ENCODE measurements around the gene ZNF79. TPM values are rescaled to one million over a fixed set of nuclear protein-coding genes. Genes with fewer than 3 reads are reported as not detected.

ZNF79 gene
- total and polyA plus RNA-seq, 2 of the 8 experiments (the other 6 are each of a cell fraction or from before 2014, with no cell fraction given) = 2.4 to 7.4 TPM

DNA sequence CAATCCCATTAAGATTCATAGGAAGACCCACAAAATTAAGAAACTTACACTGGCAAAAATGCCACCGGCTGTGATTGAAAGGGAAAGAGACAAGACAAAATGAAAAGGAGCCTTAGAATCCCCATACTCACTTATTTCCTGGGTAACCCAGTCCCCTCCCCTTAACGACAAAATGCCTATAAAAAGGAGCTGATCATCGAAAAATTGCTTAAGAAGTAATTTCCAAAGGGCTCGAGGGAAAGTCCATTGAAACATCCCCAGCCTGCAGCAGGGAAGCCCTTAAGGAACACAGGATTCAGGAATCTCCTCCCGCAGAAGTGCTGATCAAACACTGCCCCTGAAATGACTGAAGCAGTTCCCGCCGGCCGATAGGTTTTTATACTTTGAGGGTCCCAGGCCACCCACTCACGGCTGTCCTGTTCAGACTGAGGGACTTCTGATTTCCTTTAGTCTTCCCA, 677 bp upstream of the ZNF79 start:
- peak overlapping the region; percentile 87 to 96 (median 94) for H3K4me3 ChIP-seq (ENCODE audit: extremely low read depth in 1 of 4, insufficient read depth in 2 of 4, low read depth in 3 of 4, low read length in 4 of 4)
- H3K27me3 ChIP-seq (replicated peaks in 1 of 4; ENCODE audit: control insufficient read depth in 3 of 4, extremely low read depth in 1 of 4, insufficient read depth in 3 of 4, low read length in 3 of 4) = no peaks in the 10 kb centered on the region
- 0 out of 2 replicates have a peak, but pooled peaks have one; percentile 9 for TF ChIP-seq SP1 (IDR thresholded peaks at IDR 0.05; ENCODE audit: low read depth, low read length)
- TF ChIP-seq RBBP5 (IDR thresholded peaks at IDR 0.05; ENCODE audit: borderline replicate concordance, low read depth, low read length) = no peak
- peak overlapping the region; percentile 66 to 90 (median 88) for H3K9ac ChIP-seq (replicated peaks in 1 of 4; ENCODE audit: extremely low read depth in 1 of 4, low read depth in 3 of 4, low read length in 3 of 4)
- H4K20me1 ChIP-seq (replicated peaks in 1 of 2; ENCODE audit: control insufficient read depth in 1 of 2, insufficient read depth in 2 of 2, low read length in 2 of 2) = peaks cover 0 to 6% of the 10 kb centered on the region in 2 experiments
- peak overlapping the region; percentile 17 for H3K56ac ChIP-seq (replicated peaks; ENCODE audit: insufficient read length, low read depth, low read length)
- no peak for DNase-seq (ENCODE audit: low read depth in 1 of 2, low spot score in 2 of 2)
- no peak overlapping the region for H2BK20ac ChIP-seq (ENCODE audit: low read length)
- H4K8ac ChIP-seq (ENCODE audit: extremely low read depth, insufficient read depth, low read length) = peak overlapping the region; percentile 63
- no peak overlapping the region for H2AK5ac ChIP-seq (ENCODE audit: low read depth, low read length)
- H2BK5ac ChIP-seq (ENCODE audit: low read depth, low read length) = peak overlapping the region; percentile 93
- peaks cover 0 to 12% (median 6%) of the 10 kb centered on the region in 4 experiments; a peak in 5 of 7 replicates for H3K4me1 ChIP-seq (replicated peaks in 1 of 4; ENCODE audit: control insufficient read depth in 3 of 4, insufficient read depth in 4 of 4, low read length in 3 of 4)
- peak overlapping the region; percentile 94 for H3K27ac ChIP-seq (ENCODE audit: low read depth, low read length)
- 9% methylated on average over 9 of the region's 9 CpGs; no CpG with 5 or more reads in 1 of the 2 experiments for WGBS, 2 experiments (ENCODE audit: extremely low coverage in 1 of 2, insufficient coverage in 1 of 2, insufficient read length in 1 of 2, insufficient replicate concordance in 2 of 2, low coverage in 1 of 2, low lambda C conversion rate in 2 of 2, missing lambda C conversion rate in 1 of 2)
- peaks cover 4% of the 10 kb centered on the region for H3K79me1 ChIP-seq (ENCODE audit: low read depth, low read length)
- FAIRE-seq = no peak
- CTCF ChIA-PET (ENCODE audit: partially characterized antibody) = interaction anchor here (0.8 to 1.9 kb wide), 8 partner anchors 25 to 509 kb away, joined by 3 to 7 read pairs (median 3); partner anchors contain the start of genes RALGPS1 and SLC2A8
- H2BK120ac ChIP-seq (replicated peaks; ENCODE audit: low read depth, low read length) = no peak overlapping the region
- no peak overlapping the region for H2BK15ac ChIP-seq (ENCODE audit: low read length)
- peak overlapping the region; percentile 12 for H4K5ac ChIP-seq (ENCODE audit: insufficient read length, low read depth, low read length)
- H3K79me2 ChIP-seq (ENCODE audit: control insufficient read depth in 1 of 2, insufficient read depth in 2 of 2, low read length in 2 of 2) = peaks cover 7 to 43% of the 10 kb centered on the region in 2 experiments
- peaks cover 13% of the 10 kb centered on the region for H3K23me2 ChIP-seq (ENCODE audit: low read depth, low read length)
- no peaks in the 10 kb centered on the region for H3K9me3 ChIP-seq (ENCODE audit: insufficient read depth in 2 of 2, low read depth in 1 of 2, low read length in 1 of 2)
- H2AFZ ChIP-seq (ENCODE audit: low read length) = peak overlapping the region; percentile 76
- peaks cover 0 to 3% (median 0%) of the 10 kb centered on the region in 4 experiments; a peak in 3 of 8 replicates for H3K36me3 ChIP-seq (ENCODE audit: control insufficient read depth in 2 of 4, insufficient read depth in 4 of 4, low read length in 3 of 4)
- H4K91ac ChIP-seq (replicated peaks; ENCODE audit: insufficient read length, low read length) = no peak overlapping the region
- H3K18ac ChIP-seq (ENCODE audit: extremely low read depth, low read length) = peak overlapping the region; percentile 62
- no peak overlapping the region for H3K14ac ChIP-seq (ENCODE audit: insufficient read length)
- peak overlapping the region; percentile 81; the same call in 1 of the 2 replicates for H2BK12ac ChIP-seq (ENCODE audit: low read depth, low read length)
- H3K4ac ChIP-seq (replicated peaks; ENCODE audit: insufficient read length, low read depth, low read length) = no peak overlapping the region
- no peak overlapping the region for H3K23ac ChIP-seq (ENCODE audit: insufficient read length)
- peak overlapping the region; percentile 58 to 74 for H3K4me2 ChIP-seq (ENCODE audit: insufficient read depth in 1 of 2, low read depth in 2 of 2, low read length in 2 of 2)
- POLR2A ChIA-PET (ENCODE audit: partially characterized antibody) = interaction anchor here (1.0 to 6.3 kb wide), 13 partner anchors 8 to 116 kb away, joined by 3 to 59 read pairs (median 6); partner anchors contain the start of genes LRSAM1, RPL12 and SLC2A8

Measured in H1 (cell line).